GM12878 (cell line): Measurements from ENCODE around the gene CA11. TPM values are rescaled to one million over a fixed set of nuclear protein-coding genes. Genes with fewer than 3 reads are reported as not detected.

ENCODE experiments used
- ATAC-seq: fragments of 200-7000 bp; cut with Tn5 transposase; 3 replicates; pipeline ENCODE4 v1.9.1; 2020; ENCODE audit warnings: mild to moderate bottlenecking, moderate library complexity
- BruUV-seq: library from RNA; stranded (reverse); fragments of 400-500 nt; replicated peaks from 2 replicates; lab custom pipeline; 2021; lab: Mats Ljungman, UMichigan
- CTCF ChIA-PET: fragments of 300-600 bp; sonication (Branson Sonifier 250); formaldehyde crosslinking; extraction: SDS; loops from one replicate; lab custom pipeline; 2021; ENCODE audit warnings: inconsistent platforms; lab: Yijun Ruan, JAX
- POLR2A ChIA-PET: fragments of 350-600 bp; formaldehyde crosslinking; extraction: SDS; loops from one replicate; lab custom pipeline; 2021; ENCODE audit warnings: inconsistent platforms; lab: Charles Lee
- RAD21 ChIA-PET: fragments of 300-600 bp; sonication (Branson Sonifier 250); formaldehyde crosslinking; loops from one replicate; lab custom pipeline; 2023; ENCODE audit warnings: antibody characterized with exemption; ENCODE audit not compliant: unreplicated experiment; lab: Charles Lee
- SMC1A ChIA-PET: fragments of 300-600 bp; sonication (Branson Sonifier 250); formaldehyde crosslinking; loops from one replicate; lab custom pipeline; 2023; ENCODE audit not compliant: unreplicated experiment, uncharacterized antibody; lab: Charles Lee
- DNase-seq: peaks from one replicate; pipeline ENCODE4 v3.0.0-alpha.2; 2011; ENCODE audit warnings: low read depth, low spot score
- FAIRE-seq: peaks from 3 replicates; lab custom pipeline; 2011; peaks lifted over from hg19 to GRCh38; lab: Jason Lieb, UNC
- H2AFZ ChIP-seq: 2 replicates; pipeline ENCODE4 v1.6.0; 2011; ENCODE audit warnings: low read depth, low read length, control low read depth; ENCODE audit not compliant: control insufficient read depth
- H3K27ac ChIP-seq: 2 replicates; pipeline ENCODE4 v1.5.1; 2011; ENCODE audit warnings: control low read depth; ENCODE audit not compliant: control insufficient read depth, insufficient read depth
- H3K27me3 ChIP-seq, 2 experiments: replicated peaks in 1 of 2; 2 replicates each; pipeline versions ENCODE4 v1.6.0 to v1.6.1; 2011; ENCODE audit warnings: low read length in 1 of 2; ENCODE audit not compliant: control insufficient read depth in 2 of 2, insufficient read depth in 2 of 2
- H3K36me3 ChIP-seq, 2 experiments: 2 replicates each; pipeline ENCODE4 v1.5.1; 2011; ENCODE audit warnings: low read length in 1 of 2; ENCODE audit not compliant: control insufficient read depth in 2 of 2, insufficient read depth in 2 of 2
- H3K4me1 ChIP-seq: 2 replicates; pipeline ENCODE4 v1.6.1; 2011; ENCODE audit warnings: mild to moderate bottlenecking, low read length, moderate library complexity, mixed read lengths; ENCODE audit not compliant: control insufficient read depth, insufficient read depth
- H3K4me2 ChIP-seq: 2 replicates; pipeline ENCODE4 v1.6.0; 2011; ENCODE audit warnings: control low read depth; ENCODE audit not compliant: control insufficient read depth, insufficient read depth
- H3K4me3 ChIP-seq: fragments of 200-600 bp; sonication (generic); 2 replicates; pipeline ENCODE4 v1.5.1; 2016
- H3K79me2 ChIP-seq: 2 replicates; pipeline ENCODE4 v1.6.0; 2011; ENCODE audit warnings: low read length; ENCODE audit not compliant: control insufficient read depth, insufficient read depth
- H3K9ac ChIP-seq: 2 replicates; pipeline ENCODE4 v1.8.0; 2011; ENCODE audit warnings: low read length, control low read depth, mixed read lengths; ENCODE audit not compliant: control insufficient read depth, insufficient read depth
- H3K9me3 ChIP-seq: replicated peaks from 3 replicates; pipeline ENCODE4 v1.5.1; 2011; ENCODE audit warnings: mild to moderate bottlenecking, low read length; ENCODE audit not compliant: control insufficient read depth, insufficient read depth
- H4K20me1 ChIP-seq: 2 replicates; pipeline ENCODE4 v1.6.0; 2011; ENCODE audit not compliant: control insufficient read depth, insufficient read depth
- BMI1 ChIP-seq: fragments of 450-650 bp; IDR thresholded peaks from 2 replicates; pipeline ENCODE4 v1.6.1; 2016; ENCODE audit warnings: mild to moderate bottlenecking, moderate library complexity, borderline replicate concordance
- CBFB ChIP-seq: IDR thresholded peaks from 2 replicates; pipeline ENCODE4 v1.6.1; 2016; ENCODE audit warnings: antibody characterized with exemption, low read depth
- CTCF ChIP-seq, 3 experiments: IDR thresholded peaks in 2 of 3; conservative IDR thresholded peaks in 1 of 3; 2 replicates each; pipeline ENCODE4 v1.5.1; 2011; ENCODE audit warnings: low read depth in 3 of 3, low read length in 3 of 3, mild to moderate bottlenecking in 3 of 3, control low read depth in 2 of 3, moderate library complexity in 2 of 3, inconsistent platforms in 1 of 3, mixed read lengths in 1 of 3; ENCODE audit not compliant: control insufficient read depth in 2 of 3, insufficient read depth in 1 of 3; ENCODE audit errors: extremely low read depth in 1 of 3
- KDM1A ChIP-seq: fragments of 200-600 bp; sonication (generic); IDR thresholded peaks from 2 replicates; pipeline ENCODE4 v1.6.1; 2016; ENCODE audit warnings: borderline replicate concordance
- MAX ChIP-seq: IDR thresholded peaks from 2 replicates; pipeline ENCODE4 v1.6.1; 2012; ENCODE audit warnings: low read depth, low read length, improper control_type of control experiment
- NBN ChIP-seq: fragments of 450-650 bp; IDR thresholded peaks from 2 replicates; pipeline ENCODE4 v1.6.1; 2016
- NKRF ChIP-seq: fragments of 450-650 bp; conservative IDR thresholded peaks from 2 replicates; pipeline ENCODE4 v1.6.1; 2017; ENCODE audit warnings: mild to moderate bottlenecking, moderate library complexity
- RCOR1 ChIP-seq: conservative IDR thresholded peaks from 2 replicates; pipeline ENCODE4 v1.6.1; 2012; ENCODE audit warnings: low read depth, low read length, improper control_type of control experiment
- SIX5 ChIP-seq: IDR thresholded peaks from 2 replicates; pipeline ENCODE4 v1.6.1; 2011; ENCODE audit warnings: mild to moderate bottlenecking, low read depth, low read length, moderate library complexity; ENCODE audit not compliant: severe bottlenecking
- TARDBP ChIP-seq: IDR thresholded peaks from 2 replicates; pipeline ENCODE4 v1.6.1; 2016; ENCODE audit warnings: borderline replicate concordance
- YY1 ChIP-seq: IDR thresholded peaks from 2 replicates; pipeline ENCODE4 v1.6.1; 2011; ENCODE audit warnings: low read depth, mild to moderate bottlenecking, low read length
- ZBTB4 ChIP-seq: fragments of 450-650 bp; formaldehyde crosslinking; IDR thresholded peaks from 2 replicates; pipeline ENCODE4 v1.4.0; 2022; ENCODE audit warnings: mild to moderate bottlenecking, moderate library complexity
- ZNF592 ChIP-seq: fragments of 450-650 bp; IDR thresholded peaks from 2 replicates; pipeline ENCODE4 v1.6.1; 2017; ENCODE audit warnings: mild to moderate bottlenecking, moderate library complexity
- ZZZ3 ChIP-seq: IDR thresholded peaks from 2 replicates; pipeline ENCODE4 v1.6.1; 2011; ENCODE audit warnings: low read depth; ENCODE audit not compliant: control insufficient read depth, insufficient read length
- WGBS: methylation state at CpG from one replicate; pipeline ENCODE4 v1.1.6; 2016; ENCODE audit warnings: low lambda C conversion rate; ENCODE audit not compliant: insufficient replicate concordance, insufficient coverage; ENCODE audit errors: missing lambda C conversion rate; 5-methylcytosine and 5-hydroxymethylcytosine counted together
- in situ Hi-C: fragments of 300-500 bp; cut with MboI; formaldehyde crosslinking; loops from 9 replicates; pipeline ENCODE4 v1.14.3; 2018; ENCODE audit warnings: mixed read lengths
- intact Hi-C: fragments of 100-400 bp; cut with micrococcal nuclease; formaldehyde crosslinking; loops from one replicate; pipeline ENCODE4 v1.14.2; 2022; ENCODE audit not compliant: unreplicated experiment
- polyA plus RNA-seq, 11 experiments: library from polyadenylated mRNA; depleted of rRNA in 4 of 11; unstranded in 6 of 11; stranded (reverse) in 5 of 11; fragments of >200 nt; fragmentation: Nextera tagmentation in 4 of 11; fragmentation: Illumina TruSeq in 1 of 11; extraction: Ambion mirVana in 4 of 11; extraction: Trizol in 1 of 11; gene quantifications; 1 replicate in 1 of 11; 2 replicates in 10 of 11; pipeline versions ENCODE4 v1.2.1 to v1.2.3, GENCODE V29; 2011 to 2016; ENCODE audit warnings: inconsistent platforms in 2 of 11, missing spikeins in 2 of 11, low read depth in 1 of 11
- total RNA-seq, 4 experiments: library from RNA; depleted of rRNA in 3 of 4; stranded (reverse); fragments of >200 nt in 3 of 4; fragmentation: Illumina TruSeq in 1 of 4; extraction: Trizol in 1 of 4; gene quantifications; 2 replicates each; pipeline versions ENCODE4 v1.2.1 to v1.2.3, GENCODE V29; 2013 to 2021

The CA11 gene
- total and polyA plus RNA-seq, 10 of the 15 experiments (the other 5 are each of a cell fraction or from before 2014, with no cell fraction given) = 1.7 to 7.5 (median 2.4) TPM

- in situ Hi-C loops = no loop called here
- POLR2A ChIA-PET = no interaction called here
- Histone ChIP-seq H4K20me1 (no peaks in the 10 kb centered on the region), H3K27ac (no peak overlapping the region), H3K4me3 (no peak overlapping the region), H3K9me3 (no peaks in the 10 kb centered on the region), H3K27me3 (no peaks in the 10 kb centered on the region), H3K4me1 (no peaks in the 10 kb centered on the region), H3K36me3 (no peaks in the 10 kb centered on the region), H3K4me2 (no peak overlapping the region), H2AFZ (no peak overlapping the region), H3K9ac (no peak overlapping the region), H3K79me2 (no peaks in the 10 kb centered on the region)
- no peak for ATAC-seq
- no peak for FAIRE-seq
- no TSS peak for BruUV-seq
- WGBS = 46% methylated on average over 9 of the region's 9 CpGs
- SMC1A ChIA-PET = no interaction called here
- RAD21 ChIA-PET = no interaction called here
- intact Hi-C loops = no loop called here
- CTCF ChIA-PET = no interaction called here
- DNase-seq = no peak
- TF ChIP-seq MAX (no peak), CBFB (no peak), SIX5 (no peak), ZNF592 (no peak), NBN (no peak), BMI1 (no peak), YY1 (no peak), ZBTB4 (no peak), TARDBP (no peak), NKRF (no peak), KDM1A (no peak), RCOR1 (no peak), CTCF (IDR thresholded peaks at IDR 0.05 in 2 of 3, conservative IDR thresholded peaks at IDR 0.05 in 1 of 3; ENCODE audit: control insufficient read depth in 2 of 3, extremely low read depth in 1 of 3, insufficient read depth in 1 of 3, low read depth in 3 of 3, low read length in 3 of 3) (no peak), ZZZ3 (no peak)
Observed at GRCh38 chr19:48603001-48603400, 43.0 kb downstream of the CA11 start.
